HG02623 (cell line): Measurements from ENCODE around the gene IGLON5.

Experiments used
- ATAC-seq: cut with Tn5 transposase; IDR thresholded peaks from one replicate; pipeline ENCODE4 v1.9.1; 2021; ENCODE audit warnings: moderate library complexity; ENCODE audit not compliant: unreplicated experiment

IGLON5 gene

GRCh38 chr19:51337861-51338562 is 26.6 kb downstream of the IGLON5 start:
- ATAC-seq, result no peak

- peak; percentile 54 for ATAC-seq
Observed at GRCh38 chr19:51338563-51339312, 27.3 kb downstream of the IGLON5 start.

DNA sequence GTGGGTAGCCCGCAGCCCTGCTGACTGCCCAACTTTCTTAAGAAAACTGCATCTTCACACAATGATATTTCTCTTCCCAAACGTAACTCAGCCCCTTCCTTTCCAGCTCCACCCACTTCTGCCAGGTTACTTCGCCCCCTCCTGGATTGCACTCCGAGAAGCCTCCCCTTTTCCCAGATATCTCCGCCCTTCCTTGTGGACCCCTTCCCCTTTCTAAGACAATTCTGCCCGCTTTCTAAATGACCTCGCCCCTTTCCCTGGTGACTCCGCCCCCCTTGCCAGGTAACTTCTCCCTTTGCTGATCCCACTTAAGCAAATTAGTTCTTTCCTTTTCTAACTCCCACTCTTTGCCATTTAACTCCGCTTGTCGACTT is 27.9 kb downstream of the IGLON5 start:
- no peak for ATAC-seq

DNA sequence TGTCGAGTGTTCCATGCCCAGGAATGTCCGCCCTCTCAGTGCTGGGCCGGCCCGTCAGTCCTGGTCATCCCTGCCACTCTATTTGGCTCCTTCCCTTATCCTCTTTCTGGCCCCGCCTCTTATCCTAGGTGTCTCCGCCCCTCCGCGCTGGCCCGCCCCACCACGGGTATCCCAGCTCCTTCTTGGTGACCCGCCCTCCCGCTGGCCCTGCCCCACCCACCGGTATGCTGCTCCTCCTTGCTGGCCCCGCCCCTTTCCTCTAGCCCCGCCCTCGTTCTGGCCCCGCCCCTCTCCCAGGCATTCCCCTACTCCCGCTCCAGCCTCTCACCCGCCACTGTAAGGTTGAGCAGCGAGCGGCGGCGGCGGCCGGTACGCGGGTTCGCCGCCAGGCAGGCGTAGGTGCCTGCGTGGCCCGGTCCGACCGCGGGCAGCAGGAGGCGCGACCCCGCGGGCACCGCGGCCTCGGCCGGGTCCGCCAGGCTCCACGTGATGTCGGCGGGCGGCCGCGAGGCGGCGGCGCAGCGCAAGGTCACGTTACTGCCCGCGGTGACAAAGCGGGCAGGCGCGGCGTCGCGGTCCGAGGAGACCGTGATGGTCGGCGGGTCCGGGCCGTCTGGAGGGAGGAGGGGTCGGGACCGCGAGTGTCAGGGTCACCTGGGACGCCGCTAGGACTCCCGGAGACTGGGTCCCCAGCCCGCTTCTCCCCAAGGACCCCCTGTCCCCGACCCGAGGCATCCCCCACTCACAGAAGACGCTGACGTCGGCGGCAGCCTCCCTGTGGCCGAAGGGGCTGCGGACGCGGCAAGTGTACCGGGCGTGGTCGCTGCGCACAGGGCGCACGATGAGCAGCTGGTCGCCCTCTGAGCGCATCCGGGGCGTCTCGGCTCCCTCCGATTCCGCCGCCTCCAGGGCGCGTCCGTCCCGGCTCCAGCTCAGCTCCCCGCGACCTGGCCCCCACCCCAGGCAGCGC is 28.5 kb downstream of the IGLON5 start:
- peak; percentile 55 for ATAC-seq

DNA sequence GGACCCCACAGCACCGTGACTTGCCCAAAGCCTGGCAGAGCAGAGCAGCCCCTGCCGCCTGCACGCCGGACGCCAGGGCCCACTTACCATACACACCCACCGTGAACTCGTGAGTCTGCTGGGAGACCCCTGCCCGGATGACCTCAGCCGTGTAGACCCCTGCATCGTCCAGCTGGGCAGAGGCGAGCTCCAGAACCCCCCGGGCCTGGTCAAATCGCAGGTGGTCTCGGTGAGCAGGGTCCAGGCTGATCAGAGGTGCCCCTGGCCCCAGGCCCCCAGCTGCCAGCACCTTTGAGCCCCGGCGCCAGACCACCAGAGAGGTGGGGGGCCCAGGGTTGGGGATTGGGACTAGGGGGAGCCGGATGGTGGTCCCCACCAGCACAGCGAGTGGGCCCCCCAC is 29.6 kb downstream of the IGLON5 start:
- ATAC-seq, result no peak

- ATAC-seq, result no peak
Observed at GRCh38 chr19:51341976-51342580, 30.6 kb downstream of the IGLON5 start, which contains the start of gene VSIG10L. Gene VSIG10L, minus strand, starts transcription at chr19:51342139. Its CDS starts 15 bp downstream, at chr19:51342124.

DNA sequence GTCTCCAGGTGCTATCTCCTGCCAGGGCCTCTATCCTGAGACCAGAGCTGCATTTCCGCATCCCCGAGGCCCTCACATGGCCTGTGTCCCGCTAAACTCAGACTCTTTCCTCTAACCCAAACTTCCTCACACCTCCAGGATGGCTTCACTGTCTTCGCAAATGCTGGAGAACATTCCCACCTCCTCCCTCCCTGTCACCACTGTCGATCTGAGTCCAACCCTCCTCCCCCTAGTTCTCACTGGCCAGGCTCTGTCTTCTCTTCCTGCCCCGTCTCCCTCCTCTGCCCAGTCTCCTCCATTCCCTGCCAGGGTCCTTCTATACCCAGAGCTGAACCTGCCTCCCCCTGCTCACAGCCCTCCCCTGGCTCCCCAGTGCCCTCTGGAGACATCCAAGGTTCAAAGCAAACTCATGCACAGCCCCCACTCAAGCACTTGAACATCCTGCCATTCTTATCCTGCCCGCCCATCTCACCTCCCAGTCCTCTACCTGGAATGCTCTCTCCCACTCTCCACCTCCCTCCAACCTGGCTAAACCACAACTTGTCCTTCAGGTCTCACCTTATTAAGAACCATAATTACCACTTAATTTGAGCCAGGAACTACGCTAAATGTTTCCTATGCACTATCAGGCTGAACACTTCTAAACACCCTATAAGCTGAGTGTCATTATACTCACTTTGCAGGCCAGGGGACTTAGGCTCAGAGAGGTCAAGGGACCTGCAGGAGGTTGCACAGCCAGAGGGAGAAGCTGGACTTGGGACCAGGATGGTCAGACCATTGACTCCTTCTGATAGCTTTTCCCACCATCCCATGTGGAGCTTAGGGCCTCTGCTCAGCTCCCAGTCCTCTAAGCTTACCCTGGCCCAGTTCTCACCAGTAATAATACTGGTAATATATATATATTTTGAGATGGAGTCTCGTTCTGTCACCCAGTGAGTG is 31.5 kb downstream of the IGLON5 start:
- ATAC-seq, result no peak

- no peak for ATAC-seq
Observed at GRCh38 chr19:51345076-51345620, 33.7 kb downstream of the IGLON5 start.

GRCh38 chr19:51346742-51347141 is 35.3 kb downstream of the IGLON5 start:
- ATAC-seq, result no peak

GRCh38 chr19:51347209-51347928 is 35.9 kb downstream of the IGLON5 start:
- no peak for ATAC-seq

- no peak for ATAC-seq
Observed at GRCh38 chr19:51351266-51351990, 40.0 kb downstream of the IGLON5 start.

GRCh38 chr19:51352783-51353360 is 41.4 kb downstream of the IGLON5 start:
- no peak for ATAC-seq

DNA sequence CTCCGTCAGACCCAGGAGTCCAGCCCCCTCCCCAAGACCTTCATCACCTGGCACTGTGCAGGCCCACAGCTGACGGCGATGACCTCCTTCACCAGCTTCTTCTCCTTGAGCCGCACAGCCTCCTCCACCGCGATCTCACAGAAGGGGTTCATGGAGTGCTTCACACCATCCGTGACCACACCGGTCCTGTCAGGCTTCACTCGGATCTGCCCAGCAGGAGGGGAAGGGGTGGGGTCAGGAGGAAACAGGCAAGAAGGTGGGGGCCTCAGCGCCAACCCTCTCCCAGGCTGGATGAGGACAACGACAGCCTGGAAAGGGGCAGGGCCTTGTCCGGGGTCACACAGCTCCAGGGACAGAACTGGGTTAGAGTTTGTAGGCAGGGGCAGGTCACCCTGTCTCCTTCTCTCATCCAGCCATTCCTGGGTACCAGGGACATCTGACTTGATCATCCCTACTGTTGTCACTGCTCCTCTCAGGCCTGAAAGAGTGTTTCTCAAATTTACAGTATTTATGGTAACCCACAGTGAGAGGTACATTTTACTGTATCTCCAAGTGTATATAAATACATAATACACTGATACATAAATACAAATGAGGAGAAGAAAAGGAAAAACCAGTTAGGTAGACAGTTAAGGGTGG is 42.8 kb downstream of the IGLON5 start:
- no peak for ATAC-seq

DNA sequence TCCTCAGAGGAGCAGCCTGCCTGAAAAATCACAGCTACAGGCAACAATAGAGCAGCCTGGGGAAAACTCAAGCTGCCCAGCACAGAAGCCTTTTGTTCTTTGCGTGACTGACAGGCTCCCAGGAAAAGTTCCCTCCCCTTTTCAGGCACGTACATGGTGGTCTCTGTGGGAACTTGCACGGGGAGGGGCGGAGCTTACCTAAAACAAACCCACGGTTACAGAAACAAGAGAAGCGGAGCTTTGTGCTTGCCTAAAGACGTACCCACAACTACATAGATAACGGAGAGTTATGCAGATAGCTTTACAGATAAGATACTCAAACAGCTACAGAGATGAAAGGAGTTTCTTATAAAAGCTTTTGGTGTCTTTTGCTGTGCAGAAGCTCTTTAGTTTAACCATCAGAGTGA is 43.3 kb downstream of the IGLON5 start:
- ATAC-seq, result no peak

GRCh38 chr19:51356159-51356801 is 44.8 kb downstream of the IGLON5 start:
- ATAC-seq, result no peak

- ATAC-seq, result no peak
Observed at GRCh38 chr19:51357952-51358351, 46.5 kb downstream of the IGLON5 start.

- no peak for ATAC-seq
Observed at GRCh38 chr19:51359294-51359693, 47.9 kb downstream of the IGLON5 start.
